Stomach smooth muscle (tissue), 2 donors: ENCODE data around the gene GABRB2.

Experiments
- H3K27ac ChIP-seq: one replicate; pipeline ENCODE4 v1.7.0; 2013; ENCODE audit warnings: mild to moderate bottlenecking, low read length, inconsistent platforms
- H3K27me3 ChIP-seq, 2 donors: one replicate each; pipeline ENCODE4 v1.7.0; 2013; ENCODE audit warnings: low read length in 2 of 2; ENCODE audit not compliant: insufficient read depth in 2 of 2, control insufficient read depth in 1 of 2
- H3K36me3 ChIP-seq, 2 donors: one replicate each; pipeline ENCODE4 v1.7.0; 2013; ENCODE audit warnings: low read length in 2 of 2; ENCODE audit not compliant: control insufficient read depth in 2 of 2, insufficient read depth in 2 of 2
- H3K4me1 ChIP-seq: one replicate; pipeline ENCODE4 v1.7.0; 2013; ENCODE audit warnings: low read length; ENCODE audit not compliant: control insufficient read depth, insufficient read depth
- H3K4me3 ChIP-seq, 2 donors: one replicate each; pipeline ENCODE4 v1.7.0; 2013; ENCODE audit warnings: low read length in 2 of 2
- H3K9ac ChIP-seq, 2 donors: one replicate each; pipeline ENCODE4 v1.7.0; 2013; ENCODE audit warnings: low read length in 2 of 2, mild to moderate bottlenecking in 1 of 2
- H3K9me3 ChIP-seq, 2 donors: one replicate each; pipeline ENCODE4 v1.7.0; 2013; ENCODE audit warnings: low read length in 2 of 2; ENCODE audit not compliant: control insufficient read depth in 2 of 2
- donor health status: healthy.
- donor health status: Pancreatic carcinoma.

GABRB2 gene

GRCh38 chr5:161396171-161396570, 150.4 kb downstream of the GABRB2 start:
- no peak overlapping the region for H3K27ac ChIP-seq

GRCh38 chr5:161391724-161392123, 154.8 kb downstream of the GABRB2 start:
- Histone ChIP-seq H3K4me3 (no peak overlapping the region), H3K27me3 (no peaks in the 10 kb centered on the region), H3K9me3 (no peaks in the 10 kb centered on the region), H3K27ac (no peak overlapping the region), H3K4me1 (no peaks in the 10 kb centered on the region), H3K9ac (no peak overlapping the region), H3K36me3 (no peaks in the 10 kb centered on the region)

More at GRCh38 chr5:161396171-161396570, 150.4 kb downstream of the GABRB2 start:
- Histone ChIP-seq H3K9me3 (no peaks in the 10 kb centered on the region), H3K27me3 (no peaks in the 10 kb centered on the region), H3K9ac (no peak overlapping the region), H3K36me3 (no peaks in the 10 kb centered on the region), H3K4me3 (no peak overlapping the region), H3K4me1 (no peaks in the 10 kb centered on the region)

- H3K9ac ChIP-seq = no peak overlapping the region
- H3K27me3 ChIP-seq = no peaks in the 10 kb centered on the region
- no peak overlapping the region for H3K4me3 ChIP-seq
- H3K9me3 ChIP-seq = no peaks in the 10 kb centered on the region
- no peaks in the 10 kb centered on the region for H3K4me1 ChIP-seq
- no peak overlapping the region for H3K27ac ChIP-seq
- H3K36me3 ChIP-seq = no peaks in the 10 kb centered on the region
Observed at GRCh38 chr5:161391016-161391415, 155.5 kb downstream of the GABRB2 start.

- Histone ChIP-seq H3K9me3 (no peaks in the 10 kb centered on the region), H3K4me3 (no peak overlapping the region), H3K9ac (no peak overlapping the region), H3K36me3 (no peaks in the 10 kb centered on the region), H3K27me3 (no peaks in the 10 kb centered on the region), H3K4me1 (no peaks in the 10 kb centered on the region), H3K27ac (no peak overlapping the region)
Observed at GRCh38 chr5:161387121-161387520, 159.4 kb downstream of the GABRB2 start.

- Histone ChIP-seq H3K9ac (no peak overlapping the region), H3K27ac (no peak overlapping the region), H3K36me3 (no peaks in the 10 kb centered on the region), H3K4me3 (no peak overlapping the region), H3K4me1 (no peaks in the 10 kb centered on the region), H3K27me3 (no peaks in the 10 kb centered on the region), H3K9me3 (no peaks in the 10 kb centered on the region)
Observed at GRCh38 chr5:161385027-161385426, 161.5 kb downstream of the GABRB2 start.

- Histone ChIP-seq H3K27me3 (no peaks in the 10 kb centered on the region), H3K36me3 (no peaks in the 10 kb centered on the region), H3K9me3 (no peaks in the 10 kb centered on the region), H3K27ac (no peak overlapping the region), H3K4me3 (no peak overlapping the region), H3K9ac (no peak overlapping the region), H3K4me1 (no peaks in the 10 kb centered on the region)
Observed at GRCh38 chr5:161382685-161383084, 163.8 kb downstream of the GABRB2 start.

GRCh38 chr5:161380486-161380885, 166.0 kb downstream of the GABRB2 start:
- Histone ChIP-seq H3K4me1 (no peaks in the 10 kb centered on the region), H3K9me3 (no peaks in the 10 kb centered on the region), H3K27me3 (no peaks in the 10 kb centered on the region), H3K27ac (no peak overlapping the region), H3K4me3 (no peak overlapping the region), H3K36me3 (no peaks in the 10 kb centered on the region), H3K9ac (no peak overlapping the region)

- Histone ChIP-seq H3K4me1 (no peaks in the 10 kb centered on the region), H3K27ac (no peak overlapping the region), H3K9ac (no peak overlapping the region), H3K27me3 (no peaks in the 10 kb centered on the region), H3K36me3 (no peaks in the 10 kb centered on the region), H3K4me3 (no peak overlapping the region), H3K9me3 (no peaks in the 10 kb centered on the region)
Observed at GRCh38 chr5:161378701-161379100, 167.8 kb downstream of the GABRB2 start.

GRCh38 chr5:161376034-161376433, 170.5 kb downstream of the GABRB2 start:
- no peaks in the 10 kb centered on the region for H3K4me1 ChIP-seq
- H3K9me3 ChIP-seq = no peaks in the 10 kb centered on the region
- no peak overlapping the region for H3K4me3 ChIP-seq
- no peaks in the 10 kb centered on the region for H3K27me3 ChIP-seq
- no peak overlapping the region for H3K9ac ChIP-seq
- no peaks in the 10 kb centered on the region for H3K36me3 ChIP-seq
- H3K27ac ChIP-seq = no peak overlapping the region

GRCh38 chr5:161373345-161373707, 173.2 kb downstream of the GABRB2 start:
- no peaks in the 10 kb centered on the region for H3K9me3 ChIP-seq
- H3K27me3 ChIP-seq = no peaks in the 10 kb centered on the region
- no peaks in the 10 kb centered on the region for H3K36me3 ChIP-seq
- H3K4me3 ChIP-seq = no peak overlapping the region
- H3K4me1 ChIP-seq = no peaks in the 10 kb centered on the region
- no peak overlapping the region for H3K9ac ChIP-seq
- no peak overlapping the region for H3K27ac ChIP-seq

- Histone ChIP-seq H3K36me3 (no peaks in the 10 kb centered on the region), H3K4me1 (no peaks in the 10 kb centered on the region), H3K27me3 (no peaks in the 10 kb centered on the region), H3K4me3 (no peak overlapping the region), H3K9me3 (no peaks in the 10 kb centered on the region), H3K27ac (no peak overlapping the region), H3K9ac (no peak overlapping the region)
Observed at GRCh38 chr5:161372682-161373344, 173.7 kb downstream of the GABRB2 start.
